HG03095 (cell line): ENCODE measurements around the gene TMEM237.

ENCODE experiments used
- ATAC-seq: cut with Tn5 transposase; IDR thresholded peaks from one replicate; pipeline ENCODE4 v1.9.1; 2021; ENCODE audit warnings: moderate library complexity; ENCODE audit not compliant: unreplicated experiment

TMEM237 gene

DNA sequence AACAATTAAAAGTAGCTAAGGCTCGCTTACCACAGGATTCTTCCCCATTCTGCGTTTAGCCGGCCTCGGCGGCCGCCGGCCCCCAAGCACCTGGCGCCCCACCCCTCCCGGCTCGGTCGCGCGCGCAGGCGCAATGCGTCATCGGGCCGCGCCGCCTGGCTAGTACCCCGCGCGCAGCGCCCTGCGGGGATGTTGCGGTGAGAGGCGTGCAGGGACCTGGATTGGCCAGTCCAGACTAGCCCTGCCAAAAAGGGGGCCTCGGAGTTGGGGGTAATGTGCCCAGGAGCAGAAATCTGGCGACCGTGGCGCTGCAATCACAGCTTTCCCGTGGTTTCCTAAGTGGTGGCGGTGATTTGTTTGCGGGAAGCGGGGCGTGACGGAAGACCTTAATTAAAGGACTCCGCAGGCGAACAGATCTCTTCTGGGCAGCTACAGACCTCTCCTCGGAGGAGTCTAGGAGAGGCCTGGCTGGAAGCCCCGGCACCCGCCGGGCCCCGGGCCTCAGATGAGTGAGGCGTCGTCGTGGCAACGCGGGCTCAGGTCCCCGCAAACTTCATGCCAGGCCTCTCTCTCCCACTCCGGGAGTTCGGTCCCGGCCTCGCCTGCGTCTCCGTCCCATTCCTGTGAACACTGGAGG is 606 bp downstream of the TMEM237 start:
- ATAC-seq: peak; percentile 75

GRCh38 chr2:201642086-201642578 is 1.2 kb downstream of the TMEM237 start:
- ATAC-seq: peak; percentile 46

DNA sequence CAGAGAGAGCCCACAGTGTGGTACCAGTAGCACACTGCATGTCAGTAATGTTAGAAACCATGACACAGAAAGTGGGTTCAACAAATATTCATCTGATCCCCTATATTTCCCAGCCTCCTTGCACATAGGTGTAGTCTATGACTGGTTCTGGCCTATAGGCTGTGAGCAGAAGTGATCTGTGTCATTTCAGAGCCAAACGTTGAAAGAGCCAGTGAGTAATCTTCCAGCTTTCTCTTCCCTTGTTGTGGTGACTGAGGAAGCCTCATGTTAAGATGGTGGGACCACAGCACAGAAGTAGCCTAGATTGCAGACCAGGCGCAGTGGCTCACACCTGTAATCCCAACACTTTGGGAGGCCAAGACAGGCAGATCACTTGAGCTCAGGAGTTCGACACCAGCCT is 4.1 kb downstream of the TMEM237 start:
- no peak for ATAC-seq

DNA sequence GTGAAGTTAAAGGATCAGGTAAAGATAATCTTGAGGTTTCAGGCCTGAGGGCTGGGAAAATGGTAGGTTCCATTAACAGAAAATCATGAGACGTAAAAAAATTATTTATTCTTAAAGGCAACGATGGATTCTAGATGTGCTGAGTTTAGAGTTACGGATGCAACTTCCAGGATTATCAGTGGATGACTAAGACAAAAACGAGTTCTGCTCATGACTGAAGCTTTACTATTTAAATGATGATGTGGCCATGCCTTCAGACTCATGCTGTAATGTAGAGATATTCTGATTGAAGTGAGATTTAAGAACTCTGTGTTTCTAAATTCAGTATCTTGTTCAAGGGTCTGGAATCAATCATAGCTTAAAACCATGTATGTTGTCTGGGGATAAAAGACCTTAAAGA is 5.0 kb downstream of the TMEM237 start:
- no peak for ATAC-seq

- no peak for ATAC-seq
These were observed 9.5 kb downstream of the TMEM237 start for GRCh38 chr2:201633661-201634249.

GRCh38 chr2:201631041-201631440 is 12.3 kb downstream of the TMEM237 start:
- ATAC-seq: no peak

- ATAC-seq: no peak
These were observed 12.7 kb downstream of the TMEM237 start for GRCh38 chr2:201630577-201630976.

GRCh38 chr2:201628545-201628944 is 14.8 kb downstream of the TMEM237 start:
- ATAC-seq: no peak

DNA sequence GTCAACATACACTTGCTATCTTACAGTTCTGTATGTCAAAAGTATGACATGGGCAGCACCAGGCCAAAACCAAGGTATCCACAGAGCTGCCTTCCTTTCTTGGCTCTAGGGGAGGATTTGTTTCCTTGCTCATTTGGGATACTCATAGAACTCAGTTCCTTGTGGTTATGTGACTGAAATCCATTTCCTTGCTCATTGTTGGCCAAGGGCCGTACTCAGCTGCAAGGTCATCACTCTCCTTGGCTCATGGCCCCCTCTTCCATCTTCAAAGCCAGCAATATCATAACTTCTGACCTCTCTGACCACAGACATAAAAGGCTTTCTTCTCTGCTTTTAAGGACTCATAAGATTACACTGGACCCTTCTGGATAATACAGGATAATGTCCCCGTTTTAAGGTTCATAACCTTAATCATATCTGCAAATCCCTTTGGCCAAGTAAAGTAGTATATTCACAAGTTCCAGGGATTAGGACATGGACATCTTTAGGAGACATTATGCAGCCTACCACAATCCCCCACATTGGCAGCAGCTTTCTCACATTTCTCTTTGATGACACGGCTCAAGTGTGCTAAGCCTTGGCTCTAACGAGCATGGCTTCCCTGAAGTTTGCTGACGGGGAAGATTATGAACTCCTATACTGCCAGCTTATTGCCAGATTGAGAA is 20.9 kb downstream of the TMEM237 start:
- ATAC-seq: no peak

DNA sequence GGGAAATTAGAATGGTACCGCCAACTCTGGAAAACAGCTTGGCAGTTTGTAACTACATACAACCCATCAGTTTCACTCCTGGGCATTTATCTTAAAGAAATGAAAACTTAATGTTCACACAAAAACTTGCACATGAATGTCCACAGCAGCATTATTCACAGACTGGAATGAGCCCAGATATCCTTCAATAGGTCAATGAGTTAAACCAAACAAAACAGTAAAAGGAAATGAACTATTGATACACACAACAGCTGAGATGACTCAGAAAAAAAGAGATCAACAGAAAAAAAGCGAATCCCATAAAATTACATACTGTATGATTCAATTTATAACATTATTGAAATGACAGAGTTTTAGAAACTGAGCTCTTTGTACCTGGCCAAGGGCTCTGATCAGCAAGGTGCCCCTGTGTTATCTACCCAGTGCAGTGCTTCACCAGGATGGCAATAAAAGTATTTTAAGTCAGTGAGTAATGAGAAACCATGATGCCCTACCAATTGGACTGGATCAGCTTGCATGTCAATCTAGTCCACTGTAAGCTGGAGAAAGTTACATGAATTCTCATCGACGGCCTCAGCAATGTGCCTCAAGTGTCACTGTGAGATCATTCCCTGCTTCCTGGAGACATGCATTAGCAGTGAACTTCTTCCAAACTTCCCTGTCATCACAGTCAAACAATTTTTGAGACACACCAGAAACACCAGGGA is 21.9 kb downstream of the TMEM237 start:
- no peak for ATAC-seq

DNA sequence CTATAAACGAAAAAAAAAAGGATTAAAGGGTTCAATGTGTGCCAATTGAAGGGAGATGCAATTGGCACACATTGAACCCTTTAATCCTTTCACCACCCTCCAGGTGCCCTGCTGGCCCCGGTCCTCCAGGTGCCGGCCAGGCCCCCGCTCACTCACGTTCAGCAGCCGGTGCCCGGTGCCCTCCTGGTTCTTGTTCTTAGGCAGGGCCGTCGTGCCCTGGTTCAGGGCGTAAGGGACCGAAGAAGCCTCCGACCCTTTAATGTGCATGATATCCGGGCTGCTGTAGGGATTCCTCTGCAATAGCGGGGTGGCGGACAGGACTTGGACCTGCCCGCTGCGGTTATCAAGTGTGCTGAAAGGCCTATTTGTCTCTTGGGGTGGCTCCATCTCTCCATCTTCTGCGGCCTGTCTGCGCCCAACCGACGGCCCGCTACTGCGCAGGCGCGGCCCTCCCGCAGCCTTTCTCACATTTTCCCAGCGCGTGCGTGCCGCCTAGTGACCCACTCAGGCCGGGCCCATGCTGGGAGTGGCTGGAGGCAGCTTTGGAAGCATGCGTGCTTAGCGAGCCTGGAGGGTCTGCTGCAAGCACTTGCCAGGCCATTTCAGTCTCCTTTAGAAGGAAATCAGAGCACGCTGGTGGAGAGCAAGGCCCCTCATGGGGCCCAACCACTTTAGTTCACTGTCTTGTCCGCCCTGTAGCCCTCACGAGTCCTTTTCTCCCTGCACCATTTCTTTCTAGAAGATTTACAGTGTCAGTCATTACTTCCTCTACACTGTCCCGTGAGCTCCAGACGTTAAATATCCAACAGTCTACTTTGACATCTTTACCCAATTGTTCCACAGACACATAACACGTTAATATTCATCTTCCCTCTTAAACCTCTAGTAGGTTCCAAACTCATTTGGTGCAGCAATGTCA is 24.3 kb downstream of the TMEM237 start:
- ATAC-seq: no peak

- no peak for ATAC-seq
These were observed 35.3 kb downstream of the TMEM237 start for GRCh38 chr2:201608021-201608420.

GRCh38 chr2:201607568-201607967 is 35.7 kb downstream of the TMEM237 start:
- no peak for ATAC-seq

- no peak for ATAC-seq
These were observed 42.4 kb downstream of the TMEM237 start for GRCh38 chr2:201600906-201601305.

GRCh38 chr2:201597397-201597796 is 45.9 kb downstream of the TMEM237 start:
- no peak for ATAC-seq

GRCh38 chr2:201580486-201580885 is 62.8 kb downstream of the TMEM237 start:
- no peak for ATAC-seq

DNA sequence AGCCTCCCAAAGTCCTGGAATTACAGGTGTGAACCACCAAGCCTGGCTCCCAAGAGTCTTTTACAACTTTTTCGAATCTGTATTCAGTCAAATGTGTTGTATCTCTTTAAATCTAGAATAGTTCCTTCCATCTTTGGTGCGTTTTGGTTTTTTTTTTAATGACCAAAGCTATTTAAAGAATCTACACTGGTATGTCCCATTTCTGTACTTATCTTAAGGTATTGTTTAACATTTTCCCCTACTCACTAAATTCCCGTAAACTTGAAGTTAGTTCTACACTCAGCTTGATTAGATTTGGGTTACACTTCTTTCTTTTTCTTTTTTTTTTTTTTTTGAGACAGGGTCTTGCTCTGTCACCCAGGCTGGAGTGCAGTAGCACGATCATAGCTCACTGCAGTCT is 63.8 kb downstream of the TMEM237 start:
- no peak for ATAC-seq

DNA sequence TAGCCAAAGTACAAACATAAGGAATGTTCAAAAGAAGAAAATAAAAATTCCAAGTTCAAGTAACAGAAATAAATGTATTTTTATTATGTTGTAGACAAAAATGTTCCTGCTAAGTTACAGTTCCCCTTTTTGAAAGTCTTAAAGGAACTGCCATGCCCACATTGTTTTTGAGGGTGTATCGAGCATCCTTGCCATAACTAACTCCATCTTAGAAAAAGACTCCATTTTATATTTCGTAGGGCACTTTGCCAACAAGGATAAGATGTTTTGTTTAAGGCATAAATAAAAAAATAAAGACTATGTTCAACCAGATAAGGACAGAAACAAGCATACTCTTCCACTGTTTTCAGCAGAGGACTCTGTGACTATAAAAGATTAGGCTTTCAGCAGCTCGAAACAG is 67.3 kb downstream of the TMEM237 start:
- no peak for ATAC-seq

DNA sequence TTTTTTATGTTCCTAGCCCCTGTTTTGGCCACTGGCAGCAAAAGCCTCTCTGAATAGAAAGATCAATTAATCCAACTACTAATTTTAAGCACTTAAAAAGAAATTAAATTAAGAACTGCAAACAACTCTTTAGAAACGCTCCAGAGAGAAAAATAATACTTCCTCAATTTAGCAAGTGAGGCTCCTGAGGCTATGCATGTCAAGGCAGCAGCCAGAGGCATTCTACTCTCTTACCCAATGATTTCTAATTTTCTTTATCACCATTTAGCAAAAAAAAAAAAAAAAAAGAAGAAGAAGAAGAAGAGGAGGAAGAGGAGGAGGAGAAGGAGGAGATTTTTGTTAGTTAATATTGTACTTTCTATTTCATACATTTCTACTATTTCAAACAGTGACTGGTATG is 68.5 kb downstream of the TMEM237 start:
- ATAC-seq: no peak

- no peak for ATAC-seq
These were observed 70.3 kb downstream of the TMEM237 start for GRCh38 chr2:201572846-201573508.
